Measurements from ENCODE around the gene CPA1. TPM values are rescaled to one million over a fixed set of nuclear protein-coding genes. Genes with fewer than 3 reads are reported as not detected.

Gene CPA1
- total RNA-seq, 1 experiment from 2014 or later = not detected

- no peak within 1 kb of the TSS for H2AFZ ChIP-seq (ENCODE audit: low read length)
- H2BK15ac ChIP-seq (ENCODE audit: low read depth, low read length) = no peak within 1 kb of the TSS
- TF ChIP-seq CTCF (conservative IDR thresholded peaks at IDR 0.05) = no peak
- no peak within 1 kb of the TSS; a peak in 2 of 5 replicates for H3K4me3 Mint-ChIP-seq
- H3K9ac ChIP-seq (ENCODE audit: extremely low read depth, insufficient read length, low read length) = no peak within 1 kb of the TSS
- no peak within 1 kb of the TSS for H2BK20ac ChIP-seq (ENCODE audit: low read depth, low read length, poor library complexity, severe bottlenecking)
- H2BK12ac ChIP-seq (ENCODE audit: insufficient read length, low read depth, low read length) = no peak within 1 kb of the TSS
- peaks cover 7% of the 10 kb centered on the region for H3K4me1 ChIP-seq (ENCODE audit: insufficient read depth, low read length)
- H3T11ph ChIP-seq (ENCODE audit: low read length) = no peak within 1 kb of the TSS
- peak within 1 kb of the TSS; percentile 10 for H3K4me2 ChIP-seq (ENCODE audit: insufficient read depth, insufficient read length, low read length)
- H3K27me3 Mint-ChIP-seq (ENCODE audit: low read depth) = peaks cover 3% of the 10 kb centered on the region
- no peaks in the 10 kb centered on the region for H3K79me1 ChIP-seq (ENCODE audit: insufficient read depth, low read depth, low read length, poor library complexity, severe bottlenecking)
- no peak within 1 kb of the TSS for H3K4ac ChIP-seq (ENCODE audit: low read depth, low read length)
- peak within 1 kb of the TSS; percentile 59 to 83 (median 62); a peak in 4 of 7 replicates for H3K27ac Mint-ChIP-seq
- no peak within 1 kb of the TSS for H4K8ac ChIP-seq (replicated peaks; ENCODE audit: insufficient read length, low read depth, low read length)
- peaks cover 20 to 25% of the 10 kb centered on the region in 2 experiments for H3K4me1 Mint-ChIP-seq
- H2BK120ac ChIP-seq (ENCODE audit: low read depth, low read length, poor library complexity, severe bottlenecking) = no peak within 1 kb of the TSS
- no peak within 1 kb of the TSS for H2AK5ac ChIP-seq (ENCODE audit: insufficient read length, low read length)
- H3K27me3 ChIP-seq (ENCODE audit: insufficient read depth, low read length) = no peaks in the 10 kb centered on the region
- no peak within 1 kb of the TSS for H3K27ac ChIP-seq (ENCODE audit: insufficient read length, low read depth, low read length)
- no peaks in the 10 kb centered on the region for H4K20me1 ChIP-seq (ENCODE audit: control insufficient read depth, insufficient read depth, insufficient read length)
- H3K18ac ChIP-seq (ENCODE audit: insufficient read length, low read depth, low read length) = no peak within 1 kb of the TSS
- H3K36me3 Mint-ChIP-seq (ENCODE audit: insufficient read depth in 1 of 3, low read depth in 3 of 3) = no peaks in the 10 kb centered on the region
- DNase-seq = no peak
- H3K14ac ChIP-seq (ENCODE audit: insufficient read depth, low read length) = no peak within 1 kb of the TSS
- H3K56ac ChIP-seq (ENCODE audit: insufficient read length, low read depth, low read length) = no peak within 1 kb of the TSS
- no peaks in the 10 kb centered on the region for H3K23me2 ChIP-seq (ENCODE audit: insufficient read length, low read depth, low read length, poor library complexity, severe bottlenecking)
- H3K9me3 ChIP-seq (ENCODE audit: control insufficient read depth, low read depth, low read length) = no peaks in the 10 kb centered on the region
- H4K91ac ChIP-seq (ENCODE audit: insufficient read length, low read depth, low read length) = no peak within 1 kb of the TSS
- H3K23ac ChIP-seq (ENCODE audit: insufficient read length, low read depth, low read length) = no peak within 1 kb of the TSS
- no peak within 1 kb of the TSS for H4K5ac ChIP-seq (ENCODE audit: insufficient read length, low read depth, low read length)
- WGBS (ENCODE audit: extremely low coverage, insufficient read length, low lambda C conversion rate) = no CpG with 5 or more reads among the region's 5 CpGs
- H3K79me2 ChIP-seq (ENCODE audit: insufficient read depth, low read length) = no peaks in the 10 kb centered on the region
- no peak within 1 kb of the TSS for H2BK5ac ChIP-seq (ENCODE audit: insufficient read length, low read length)
- H3K9me3 Mint-ChIP-seq = no peaks in the 10 kb centered on the region; a peak in 1 of 5 replicates
Measured at GRCh38 chr7:130344271-130344866, 35.9 kb upstream of the CPA1 start, which contains the start of gene CPA5. Gene CPA5, plus strand, starts transcription at chr7:130344816. Its CDS starts 1,670 bp downstream, at chr7:130346486.
